Parathyroid adenoma (tissue), 2 donors: ENCODE data around the gene CDK13.

Source experiments
- H2AFZ ChIP-seq: fragments of 300-600 bp; sonication (generic); one replicate; pipeline ENCODE4 v1.7.0; 2017; ENCODE audit warnings: antibody characterized with exemption, mild to moderate bottlenecking
- H3K27ac ChIP-seq: fragments of 300-600 bp; sonication (generic); one replicate; pipeline ENCODE4 v1.7.0; 2017
- H3K27me3 ChIP-seq: fragments of 300-600 bp; sonication (generic); one replicate; pipeline ENCODE4 v1.7.0; 2017; ENCODE audit warnings: low read length; ENCODE audit not compliant: control insufficient read depth, insufficient read depth
- H3K36me3 ChIP-seq: fragments of 300-600 bp; sonication (generic); one replicate; pipeline ENCODE4 v1.7.0; 2017; ENCODE audit warnings: low read length; ENCODE audit not compliant: control insufficient read depth, insufficient read depth
- H3K4me1 ChIP-seq: fragments of 300-600 bp; sonication (generic); one replicate; pipeline ENCODE4 v1.7.0; 2017; ENCODE audit warnings: control low read depth
- H3K4me2 ChIP-seq: fragments of 300-600 bp; sonication (generic); one replicate; pipeline ENCODE4 v1.7.0; 2017; ENCODE audit warnings: low read length
- H3K4me3 ChIP-seq: fragments of 300-600 bp; sonication (generic); one replicate; pipeline ENCODE4 v1.7.0; 2017; ENCODE audit warnings: low read depth, low read length
- H3K79me2 ChIP-seq: fragments of 300-600 bp; sonication (generic); one replicate; pipeline ENCODE4 v1.7.0; 2017; ENCODE audit warnings: control low read depth
- H3K9ac ChIP-seq: fragments of 300-600 bp; sonication (generic); one replicate; pipeline ENCODE4 v1.7.0; 2017; ENCODE audit warnings: mild to moderate bottlenecking
- H3K9me3 ChIP-seq: fragments of 300-600 bp; sonication (generic); one replicate; pipeline ENCODE4 v1.7.0; 2017; ENCODE audit warnings: low read length; ENCODE audit not compliant: control insufficient read depth
- CTCF ChIP-seq: fragments of 300-600 bp; sonication (generic); IDR thresholded peaks from one replicate; pipeline ENCODE4 v1.7.0; 2017; ENCODE audit warnings: antibody characterized with exemption, mild to moderate bottlenecking
- donor health status: primary hyperparathyroidism.

Gene CDK13

GRCh38 chr7:40148671-40149070 is 198.6 kb downstream of the CDK13 start:
- Histone ChIP-seq H3K4me2 (no peak overlapping the region), H3K27ac (no peak overlapping the region), H3K4me3 (no peak overlapping the region), H2AFZ (no peak overlapping the region), H3K9me3 (no peaks in the 10 kb centered on the region), H3K9ac (no peak overlapping the region), H3K36me3 (no peaks in the 10 kb centered on the region), H3K79me2 (no peaks in the 10 kb centered on the region), H3K4me1 (no peaks in the 10 kb centered on the region), H3K27me3 (no peaks in the 10 kb centered on the region)
- TF ChIP-seq CTCF = no peak
